Left cardiac atrium (tissue), 4 donors: ENCODE measurements around the gene LANCL3. TPM values are rescaled to one million over a fixed set of nuclear protein-coding genes. Genes with fewer than 3 reads are reported as not detected.
"Not testable (repeated sequence)": the region's sequence is repeated elsewhere in the genome, so short reads cannot be mapped to it uniquely, and the experiment has no call there.

Source experiments
- ATAC-seq, 2 donors: fragments of 200-7000 bp; cut with Tn5 transposase; one replicate each; pipeline ENCODE4 v1.9.1; 2020; ENCODE audit warnings: mild to moderate bottlenecking in 2 of 2, moderate library complexity in 2 of 2
- DNase-seq: peaks from one replicate; pipeline ENCODE4 v3.0.0-alpha.2; 2020
- intact Hi-C, 2 donors: fragments of 100-400 bp; cut with DNase I; formaldehyde crosslinking; loops; one replicate each; pipeline versions ENCODE4 v1.14.1 to v1.15.1; 2022 to 2023
- long read RNA-seq: library from polyadenylated mRNA; unstranded; transcript quantifications from one replicate; pipeline ENCODE4 v2.0.0, GENCODE V29; 2021
- total RNA-seq, 2 donors: library from RNA; stranded (reverse); fragmentation: NEBNext Ultra II Directional; extraction: Animal tissue kit (Norgen Biotek cat#: 25700); gene quantifications; one replicate each; pipeline ENCODE4 v1.2.1, GENCODE V29; 2021
- donor health status: DM: no; HTN: yes; CAD: no.
- donor health status: DM: no; HTN: yes; CAD: no; lungs with severe emphysema.
- donor health status: DM: yes; HTN: yes; CAD: no.
- donor health status: Dilated cardiomyopathy.

The LANCL3 gene
- under 1 TPM; 0.06 to 0.31 TPM for total RNA-seq
- long read RNA-seq, result 0 reads

- ATAC-seq, result peak; percentile 47 to 63
- peak; percentile 17 for DNase-seq
- intact Hi-C loops, result not testable (repeated sequence)
These were observed at the start of gene LANCL3 for GRCh38 chrX:37571426-37572107. TSS of gene LANCL3 (plus strand) at chrX:37571661. CDS start at chrX:37571871, 210 bp downstream.

- DNase-seq, intact Hi-C loops: not testable (repeated sequence)
- ATAC-seq, result peak; percentile 36 to 41
These were observed 47.8 kb upstream of the LANCL3 start for GRCh38 chrX:37523673-37524072.

GRCh38 chrX:37541991-37542390, 29.5 kb upstream of the LANCL3 start:
- ATAC-seq, result no peak
- intact Hi-C loops, result no loop called here
- DNase-seq, result no peak

GRCh38 chrX:37542791-37543190, 28.7 kb upstream of the LANCL3 start:
- no peak for DNase-seq
- intact Hi-C loops, result no loop called here
- no peak for ATAC-seq

GRCh38 chrX:37543324-37543723, 28.1 kb upstream of the LANCL3 start:
- DNase-seq (no peak), ATAC-seq (no peak)
- intact Hi-C loops, result no loop called here

GRCh38 chrX:37544531-37544930, 26.9 kb upstream of the LANCL3 start:
- ATAC-seq, DNase-seq, intact Hi-C loops: not testable (repeated sequence)

GRCh38 chrX:37545066-37545465, 26.4 kb upstream of the LANCL3 start:
- intact Hi-C loops, result no loop called here
- DNase-seq, result no peak
- no peak for ATAC-seq

- intact Hi-C loops, ATAC-seq, DNase-seq: not testable (repeated sequence)
These were observed 21.8 kb upstream of the LANCL3 start for GRCh38 chrX:37549619-37550018.

GRCh38 chrX:37553476-37553875, 18.0 kb upstream of the LANCL3 start:
- intact Hi-C loops, result no loop called here
- DNase-seq, result no peak
- no peak for ATAC-seq

- DNase-seq, intact Hi-C loops, ATAC-seq: not testable (repeated sequence)
These were observed 6.2 kb upstream of the LANCL3 start for GRCh38 chrX:37565254-37565653.

GRCh38 chrX:37570349-37570748, 1.1 kb upstream of the LANCL3 start:
- intact Hi-C loops, DNase-seq, ATAC-seq: not testable (repeated sequence)

- intact Hi-C loops, DNase-seq: not testable (repeated sequence)
- ATAC-seq, result peak; percentile 57 to 77
These were observed 687 bp downstream of the LANCL3 start for GRCh38 chrX:37572108-37572587.

GRCh38 chrX:37573121-37573520, 1.7 kb downstream of the LANCL3 start:
- ATAC-seq, DNase-seq, intact Hi-C loops: not testable (repeated sequence)

GRCh38 chrX:37578045-37578444, 6.6 kb downstream of the LANCL3 start:
- intact Hi-C loops, result no loop called here
- ATAC-seq, result no peak

GRCh38 chrX:37580080-37580479, 8.6 kb downstream of the LANCL3 start:
- no peak for DNase-seq
- ATAC-seq, result no peak
- intact Hi-C loops, result no loop called here

More at GRCh38 chrX:37578045-37578444, 6.6 kb downstream of the LANCL3 start:
- no peak for DNase-seq

- DNase-seq, intact Hi-C loops, ATAC-seq: not testable (repeated sequence)
These were observed 15.9 kb downstream of the LANCL3 start for GRCh38 chrX:37587337-37587736.

GRCh38 chrX:37590047-37590446, 18.6 kb downstream of the LANCL3 start:
- intact Hi-C loops, result no loop called here
- DNase-seq, result no peak
- ATAC-seq, result no peak

- no peak for DNase-seq
- intact Hi-C loops, result no loop called here
- no peak for ATAC-seq
These were observed 23.4 kb downstream of the LANCL3 start for GRCh38 chrX:37594755-37595382.

- ATAC-seq (no peak), DNase-seq (no peak)
- intact Hi-C loops, result no loop called here
These were observed 28.3 kb downstream of the LANCL3 start for GRCh38 chrX:37599729-37600128.

GRCh38 chrX:37603938-37604409, 32.5 kb downstream of the LANCL3 start:
- intact Hi-C loops, result no loop called here
- DNase-seq, result no peak

More at GRCh38 chrX:37603938-37604409, 32.5 kb downstream of the LANCL3 start:
- peak; percentile 41 to 49 for ATAC-seq
